Measurements from ENCODE around the gene NRSN2.
"Not testable (repeated sequence)": the region's sequence is repeated elsewhere in the genome, so short reads cannot be mapped to it uniquely, and the experiment has no call there.

The NRSN2 gene

DNA sequence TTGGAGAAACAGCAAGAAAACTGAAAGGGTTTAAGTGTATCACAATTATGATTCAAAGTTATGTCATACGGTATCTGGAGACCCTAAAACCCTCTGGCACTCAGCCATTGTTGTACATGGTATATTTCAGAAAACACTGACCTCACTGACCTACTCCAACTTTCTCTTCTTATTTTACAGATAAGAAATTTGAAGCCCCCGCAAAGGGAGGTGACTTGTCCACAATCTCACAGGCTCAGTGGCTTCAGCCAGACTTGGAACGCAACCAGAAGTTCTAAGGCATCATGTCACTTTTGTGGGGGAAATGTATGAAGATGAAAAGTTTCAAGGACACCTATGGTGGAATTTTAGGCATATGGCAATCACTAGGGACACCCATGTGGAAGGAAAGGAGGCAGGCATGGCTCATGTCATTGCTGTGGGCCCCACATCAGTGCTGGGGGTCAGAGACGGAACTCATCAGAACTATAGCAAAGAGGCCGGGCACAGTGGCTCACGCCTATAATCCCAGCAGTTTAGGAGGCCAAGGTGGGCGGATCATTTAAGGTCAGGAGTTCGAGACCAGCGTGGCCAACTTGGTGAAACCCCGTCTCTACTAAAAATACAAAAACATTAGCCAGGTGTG lies 28.5 kb downstream of the NRSN2 start:
- DNase-seq (ENCODE audit: low spot score): no peak

GRCh38 chr20:376089-376488 lies 29.2 kb downstream of the NRSN2 start:
- no peak for DNase-seq (ENCODE audit: low spot score)

GRCh38 chr20:376750-377149 lies 29.8 kb downstream of the NRSN2 start:
- no peak for DNase-seq (ENCODE audit: low spot score)

DNA sequence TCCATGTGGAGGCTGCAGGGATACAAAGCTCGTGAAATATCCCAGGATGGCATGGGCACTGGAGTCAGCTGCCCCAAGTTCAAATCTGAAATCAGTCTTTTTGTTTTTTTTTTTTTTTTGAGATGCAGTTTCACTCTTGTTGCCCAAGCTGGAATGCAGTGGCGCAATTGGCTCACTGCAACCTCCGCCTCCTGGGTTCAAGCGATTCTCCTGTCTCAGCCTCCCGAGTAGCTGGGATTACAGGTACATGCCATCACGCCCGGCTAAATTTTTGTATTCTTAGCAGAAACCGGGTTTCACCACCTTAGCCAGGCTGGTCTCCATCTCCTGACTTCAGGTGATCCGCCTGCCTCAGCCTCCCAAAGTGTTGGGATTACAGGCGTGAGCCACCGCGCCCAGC lies 30.7 kb downstream of the NRSN2 start:
- not testable (repeated sequence) for DNase-seq (ENCODE audit: low spot score)

GRCh38 chr20:378961-379336 lies 32.0 kb downstream of the NRSN2 start:
- DNase-seq (ENCODE audit: low spot score): no peak

GRCh38 chr20:380763-381580 lies 34.1 kb downstream of the NRSN2 start:
- DNase-seq (ENCODE audit: low spot score): peak; percentile 89

DNA sequence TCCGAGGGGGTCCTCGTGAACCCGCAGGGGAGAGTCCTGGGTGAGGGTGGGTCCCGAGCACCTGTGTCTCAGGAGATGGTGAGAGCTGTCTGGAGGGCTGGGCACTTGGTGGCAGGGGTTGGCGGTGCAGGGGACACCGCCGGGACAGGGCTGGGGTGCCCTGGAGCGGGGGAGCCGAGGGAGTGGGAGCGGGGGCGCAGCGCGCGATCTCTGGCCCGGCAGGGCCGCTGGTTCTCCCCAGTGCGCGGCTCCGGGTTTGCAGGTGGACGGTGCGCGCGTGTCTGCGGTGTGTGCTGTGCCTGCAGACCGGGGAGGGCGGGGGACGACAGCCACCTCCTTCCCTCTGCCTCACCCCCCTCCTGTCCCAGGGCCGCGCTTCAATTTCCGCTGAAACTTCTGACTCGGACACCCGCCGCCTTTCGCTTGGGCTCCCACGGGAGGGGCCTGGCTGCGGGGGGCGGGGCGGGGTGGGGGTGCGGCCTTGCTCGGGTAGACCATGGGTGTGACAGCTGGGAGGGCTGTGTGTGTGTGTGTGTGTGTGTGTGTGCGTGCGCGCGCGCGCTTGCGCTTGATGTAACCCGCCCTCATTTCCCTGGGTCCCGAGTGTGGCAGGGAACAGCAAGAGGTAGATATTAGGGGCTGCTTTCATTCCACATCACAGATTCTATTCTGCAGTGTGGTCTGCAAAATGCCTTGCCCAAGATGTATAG lies 34.8 kb downstream of the NRSN2 start:
- peak; percentile 92 for DNase-seq (ENCODE audit: low spot score)

- DNase-seq (ENCODE audit: low spot score): peak; percentile 49
Measured at GRCh38 chr20:382291-383115, 35.6 kb downstream of the NRSN2 start.

GRCh38 chr20:383889-384288 lies 37.0 kb downstream of the NRSN2 start:
- no peak for DNase-seq (ENCODE audit: low spot score)

DNA sequence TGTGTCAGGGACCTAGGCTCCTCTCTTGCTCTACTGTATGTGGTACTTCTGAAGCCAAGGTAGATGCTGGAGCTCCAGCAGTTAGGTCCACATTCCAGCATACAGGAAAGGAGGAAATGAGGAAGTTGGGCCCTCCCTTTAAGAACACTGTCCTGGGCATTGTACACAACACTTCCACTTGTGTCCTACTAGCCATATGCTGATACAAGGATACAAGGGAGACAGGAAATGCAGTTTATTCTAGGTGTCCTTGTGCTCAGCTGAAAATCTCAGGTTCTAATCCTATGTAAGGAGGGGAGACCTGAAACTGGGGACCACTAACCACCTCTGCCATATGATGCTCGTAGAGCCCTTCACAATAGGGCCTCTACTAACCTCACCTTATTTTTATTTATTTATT lies 37.8 kb downstream of the NRSN2 start:
- no peak for DNase-seq (ENCODE audit: low spot score)

- DNase-seq (ENCODE audit: low spot score): no peak
Measured at GRCh38 chr20:385448-385847, 38.5 kb downstream of the NRSN2 start.

- DNase-seq (ENCODE audit: low spot score): not testable (repeated sequence)
Measured at GRCh38 chr20:386634-387033, 39.7 kb downstream of the NRSN2 start.

GRCh38 chr20:387520-387919 lies 40.6 kb downstream of the NRSN2 start:
- DNase-seq (ENCODE audit: low spot score): no peak

DNA sequence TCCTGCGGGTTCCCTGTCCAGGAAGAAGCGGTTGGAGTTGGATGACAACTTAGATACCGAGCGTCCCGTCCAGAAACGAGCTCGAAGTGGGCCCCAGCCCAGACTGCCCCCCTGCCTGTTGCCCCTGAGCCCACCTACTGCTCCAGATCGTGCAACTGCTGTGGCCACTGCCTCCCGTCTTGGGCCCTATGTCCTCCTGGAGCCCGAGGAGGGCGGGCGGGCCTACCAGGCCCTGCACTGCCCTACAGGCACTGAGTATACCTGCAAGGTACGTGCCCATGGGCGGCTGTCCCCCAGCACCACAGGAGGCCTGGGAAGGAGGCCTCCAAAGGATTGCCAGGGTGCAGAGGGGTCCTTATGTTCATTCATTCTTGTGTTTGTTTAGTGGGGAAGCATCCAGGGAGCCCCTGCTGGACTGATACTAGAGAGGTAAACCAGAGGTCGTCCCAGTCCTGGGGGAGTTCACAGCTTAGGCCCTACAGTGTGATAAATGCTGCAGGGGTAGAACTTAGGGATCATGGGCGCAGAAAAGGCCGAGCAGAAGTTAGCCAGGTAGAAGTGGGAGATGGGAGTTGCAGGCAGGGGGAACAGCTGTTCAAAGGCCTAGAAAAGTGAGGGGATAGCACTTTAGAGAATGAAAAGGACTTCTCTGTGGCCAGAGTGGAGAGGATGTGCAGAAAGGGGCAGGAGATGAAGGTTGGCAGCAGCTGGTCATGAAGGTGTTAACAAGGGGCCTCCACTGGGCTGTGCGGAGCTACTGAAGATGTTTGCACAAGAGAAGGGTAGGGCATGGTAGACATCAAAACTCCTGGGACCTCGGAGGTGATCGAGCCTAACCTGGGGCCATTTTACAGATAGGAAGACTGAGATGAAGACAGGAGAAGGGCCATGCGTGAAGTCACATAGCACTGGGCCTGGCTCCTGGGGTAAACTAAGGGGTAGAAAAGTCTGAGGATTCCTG lies 41.4 kb downstream of the NRSN2 start:
- no peak for DNase-seq (ENCODE audit: low spot score)

DNA sequence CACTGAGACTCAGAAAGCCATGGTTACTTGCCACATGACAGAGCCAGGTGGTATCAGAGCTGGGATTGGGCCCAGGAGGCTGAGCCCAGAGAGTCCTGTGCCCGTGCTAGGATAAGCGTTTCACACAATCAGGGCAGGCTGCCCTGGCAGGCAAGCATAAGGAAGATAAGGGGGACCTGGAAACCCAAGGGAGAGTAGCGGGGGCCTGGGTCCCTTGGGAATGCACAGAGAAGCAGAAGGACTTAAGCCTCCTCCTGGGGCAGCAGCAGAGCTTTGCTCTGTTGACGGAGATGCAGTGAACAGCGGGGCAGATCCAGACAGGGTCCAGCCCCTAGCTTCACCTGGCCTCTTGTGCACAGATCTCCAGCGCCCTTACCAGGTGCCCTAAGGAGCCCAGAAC lies 42.3 kb downstream of the NRSN2 start:
- DNase-seq (ENCODE audit: low spot score): no peak

DNA sequence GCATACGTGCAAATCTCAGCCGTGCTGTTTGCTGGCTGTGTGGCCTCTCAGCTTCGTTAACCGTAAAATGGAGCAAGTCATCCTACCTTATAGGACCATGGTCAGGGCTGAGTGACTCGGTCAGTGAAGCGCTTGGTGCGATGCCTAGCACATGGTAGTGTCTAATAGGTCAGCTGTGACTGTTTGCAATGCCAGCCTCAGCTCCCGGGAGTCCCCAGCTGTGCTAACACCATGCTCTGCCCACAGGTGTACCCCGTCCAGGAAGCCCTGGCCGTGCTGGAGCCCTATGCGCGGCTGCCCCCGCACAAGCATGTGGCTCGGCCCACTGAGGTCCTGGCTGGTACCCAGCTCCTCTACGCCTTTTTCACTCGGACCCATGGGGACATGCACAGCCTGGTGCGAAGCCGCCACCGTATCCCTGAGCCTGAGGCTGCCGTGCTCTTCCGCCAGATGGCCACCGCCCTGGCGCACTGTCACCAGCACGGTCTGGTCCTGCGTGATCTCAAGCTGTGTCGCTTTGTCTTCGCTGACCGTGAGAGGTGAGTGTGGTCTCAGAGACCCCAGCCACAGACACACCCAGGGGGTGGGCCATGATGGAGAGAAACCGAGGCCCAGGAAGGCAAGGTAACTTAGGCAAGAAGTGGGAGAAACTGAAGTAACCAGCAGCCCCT lies 44.3 kb downstream of the NRSN2 start:
- DNase-seq (ENCODE audit: low spot score): no peak

DNA sequence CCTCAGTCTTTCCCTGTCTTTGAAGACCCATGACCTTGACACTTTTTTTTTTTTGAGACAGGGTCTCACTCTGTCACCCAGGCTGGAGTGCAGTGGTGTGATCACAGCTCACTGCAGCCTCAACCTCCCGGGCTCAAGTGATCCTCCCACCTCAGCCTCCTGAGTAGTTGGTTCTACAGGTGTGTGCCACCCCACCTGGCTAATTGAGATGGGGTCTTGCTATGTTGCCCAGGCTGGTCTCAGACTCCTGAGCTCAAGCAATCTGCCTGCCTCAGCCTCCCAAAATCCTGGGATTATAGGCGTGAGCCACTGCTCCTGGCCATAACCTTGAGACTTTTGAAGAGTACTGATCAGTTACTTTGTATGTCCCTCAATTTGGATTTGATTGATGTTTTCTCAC lies 46.4 kb downstream of the NRSN2 start:
- DNase-seq (ENCODE audit: low spot score): not testable (repeated sequence)

DNA sequence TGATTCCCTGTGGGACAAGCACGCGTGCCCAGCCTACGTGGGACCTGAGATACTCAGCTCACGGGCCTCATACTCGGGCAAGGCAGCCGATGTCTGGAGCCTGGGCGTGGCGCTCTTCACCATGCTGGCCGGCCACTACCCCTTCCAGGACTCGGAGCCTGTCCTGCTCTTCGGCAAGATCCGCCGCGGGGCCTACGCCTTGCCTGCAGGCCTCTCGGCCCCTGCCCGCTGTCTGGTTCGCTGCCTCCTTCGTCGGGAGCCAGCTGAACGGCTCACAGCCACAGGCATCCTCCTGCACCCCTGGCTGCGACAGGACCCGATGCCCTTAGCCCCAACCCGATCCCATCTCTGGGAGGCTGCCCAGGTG lies 49.3 kb downstream of the NRSN2 start:
- no peak for DNase-seq (ENCODE audit: low spot score)

- DNase-seq (ENCODE audit: low spot score): no peak
Measured at GRCh38 chr20:396619-397431, 49.9 kb downstream of the NRSN2 start.

Data from GM03348 (cell line).